K562 (cell line): Measurements from ENCODE around the gene RBM20. TPM values are rescaled to one million over a fixed set of nuclear protein-coding genes. Genes with fewer than 3 reads are reported as not detected.
A peak's percentile ranks its signal among the peaks of the same experiment; 100 is the strongest.

ENCODE experiments used
- CBFA2T3 ChIP-seq: fragments of 450-650 bp; IDR thresholded peaks from 2 replicates; pipeline ENCODE4 v1.6.1; 2017
- CTBP1 ChIP-seq: fragments of 450-650 bp; IDR thresholded peaks from 2 replicates; pipeline ENCODE4 v1.6.1; 2016; ENCODE audit warnings: borderline replicate concordance
- ELK3 ChIP-seq: fragments of 450-650 bp; formaldehyde crosslinking; IDR thresholded peaks from 2 replicates; pipeline ENCODE4 v1.4.0; 2020; ENCODE audit warnings: mild to moderate bottlenecking
- ETV5 ChIP-seq: sonication (generic); formaldehyde crosslinking; IDR thresholded peaks from 2 replicates; pipeline ENCODE4 v1.4.0; 2020; ENCODE audit warnings: low read depth, mild to moderate bottlenecking, missing genetic modification reagents
- HEY1 ChIP-seq: fragments of 250-450 bp; sonication (Bioruptor Pico); IDR thresholded peaks from 2 replicates; pipeline ENCODE4 v1.5.0; 2020; ENCODE audit warnings: mild to moderate bottlenecking, moderate library complexity, borderline replicate concordance
- HLTF ChIP-seq: fragments of 450-650 bp; IDR thresholded peaks from 2 replicates; pipeline ENCODE4 v1.6.1; 2016
- PML ChIP-seq: IDR thresholded peaks from 2 replicates; pipeline ENCODE4 v1.6.1; 2012; ENCODE audit warnings: low read length, inconsistent platforms
- POLR3G ChIP-seq: IDR thresholded peaks from 2 replicates; pipeline ENCODE4 v1.6.1; 2011; ENCODE audit not compliant: insufficient read length, insufficient replicate concordance; ENCODE audit errors: extremely low read depth
- RBM25 ChIP-seq: fragments of 200-400 bp; formaldehyde crosslinking; IDR thresholded peaks from 2 replicates; pipeline ENCODE4 v1.6.1; 2018; ENCODE audit warnings: low read length, low read depth, moderate library complexity; ENCODE audit not compliant: severe bottlenecking
- SFPQ ChIP-seq: fragments of 200-400 bp; formaldehyde crosslinking; IDR thresholded peaks from 2 replicates; pipeline ENCODE4 v1.6.1; 2017; ENCODE audit warnings: mild to moderate bottlenecking, low read depth, low read length, moderate library complexity
- SMARCA5 ChIP-seq: fragments of 450-650 bp; IDR thresholded peaks from 2 replicates; pipeline ENCODE4 v1.6.1; 2016
- SRSF1 ChIP-seq: fragments of 200-400 bp; formaldehyde crosslinking; IDR thresholded peaks from 2 replicates; pipeline ENCODE4 v1.6.1; 2017; ENCODE audit warnings: mild to moderate bottlenecking, low read depth, low read length, moderate library complexity
- ZBTB26 ChIP-seq: fragments of 450-650 bp; formaldehyde crosslinking; IDR thresholded peaks from 2 replicates; pipeline ENCODE4 v1.4.0; 2022; ENCODE audit warnings: missing genetic modification characterization
- ZNF57 ChIP-seq: fragments of 450-650 bp; formaldehyde crosslinking; IDR thresholded peaks from 2 replicates; pipeline ENCODE4 v1.4.0; 2020; ENCODE audit warnings: mild to moderate bottlenecking, moderate library complexity
- ZNF717 ChIP-seq: fragments of 250-450 bp; sonication (Bioruptor Pico); IDR thresholded peaks from 2 replicates; pipeline ENCODE4 v1.5.0; 2021
- polyA plus RNA-seq, 8 experiments: library from polyadenylated mRNA; depleted of rRNA in 4 of 8; stranded (reverse) in 5 of 8; unstranded in 3 of 8; fragments of >200 nt; fragmentation: Nextera tagmentation in 2 of 8; fragmentation: Illumina TruSeq in 1 of 8; extraction: Ambion mirVana in 2 of 8; extraction: Trizol in 1 of 8; gene quantifications; 2 replicates each; pipeline versions ENCODE4 v1.2.1 to v1.2.3, GENCODE V29; 2011 to 2014; ENCODE audit warnings: inconsistent platforms in 1 of 8, missing spikeins in 1 of 8
- total RNA-seq, 7 experiments: library from RNA; depleted of rRNA in 6 of 7; stranded (reverse); fragments of >200 nt in 6 of 7; fragmentation: Illumina TruSeq in 2 of 7; extraction: Trizol in 2 of 7; gene quantifications; 2 replicates each; pipeline versions ENCODE4 v1.2.1 to v1.2.3, GENCODE V29; 2011 to 2021; ENCODE audit warnings: low replicate concordance in 1 of 7
- TF ChIP-seq, protein P1 (sequence below), 2 experiments: fragments of 450-650 bp; IDR thresholded peaks; 2 replicates each; pipeline ENCODE4 v1.6.1; 2018; ENCODE audit warnings: mild to moderate bottlenecking in 2 of 2, low read depth in 1 of 2; ENCODE audit not compliant: partially characterized antibody in 2 of 2
- TF ChIP-seq, protein P2 (sequence below): sonication (generic); formaldehyde crosslinking; IDR thresholded peaks from 2 replicates; pipeline ENCODE4 v1.8.0; 2023; ENCODE audit warnings: mild to moderate bottlenecking, missing genetic modification reagents

The RBM20 gene
- total and polyA plus RNA-seq, 9 of the 15 experiments (the other 6 are each of a cell fraction or from before 2014, with no cell fraction given) = 0.63 to 5.7 (median 3.2) TPM

GRCh38 chr10:110771486-110771885 lies 127.3 kb downstream of the RBM20 start (continued):
- TF ChIP-seq HLTF (no peak), HEY1 (no peak), ELK3 (no peak), CBFA2T3 (no peak), CTBP1 (no peak), RBM25 (peak; percentile 95), ZBTB26 (CRISPR knock-in tag) (no peak), SRSF1 (no peak), SMARCA5 (peak; percentile 75), ETV5 (CRISPR knock-in tag) (no peak), SFPQ (no peak), ZNF717 (CRISPR knock-in tag) (no peak), POLR3G (no peak), ZNF57 (CRISPR knock-in tag) (no peak), PML (no peak)
- TF ChIP-seq, protein P1, sequence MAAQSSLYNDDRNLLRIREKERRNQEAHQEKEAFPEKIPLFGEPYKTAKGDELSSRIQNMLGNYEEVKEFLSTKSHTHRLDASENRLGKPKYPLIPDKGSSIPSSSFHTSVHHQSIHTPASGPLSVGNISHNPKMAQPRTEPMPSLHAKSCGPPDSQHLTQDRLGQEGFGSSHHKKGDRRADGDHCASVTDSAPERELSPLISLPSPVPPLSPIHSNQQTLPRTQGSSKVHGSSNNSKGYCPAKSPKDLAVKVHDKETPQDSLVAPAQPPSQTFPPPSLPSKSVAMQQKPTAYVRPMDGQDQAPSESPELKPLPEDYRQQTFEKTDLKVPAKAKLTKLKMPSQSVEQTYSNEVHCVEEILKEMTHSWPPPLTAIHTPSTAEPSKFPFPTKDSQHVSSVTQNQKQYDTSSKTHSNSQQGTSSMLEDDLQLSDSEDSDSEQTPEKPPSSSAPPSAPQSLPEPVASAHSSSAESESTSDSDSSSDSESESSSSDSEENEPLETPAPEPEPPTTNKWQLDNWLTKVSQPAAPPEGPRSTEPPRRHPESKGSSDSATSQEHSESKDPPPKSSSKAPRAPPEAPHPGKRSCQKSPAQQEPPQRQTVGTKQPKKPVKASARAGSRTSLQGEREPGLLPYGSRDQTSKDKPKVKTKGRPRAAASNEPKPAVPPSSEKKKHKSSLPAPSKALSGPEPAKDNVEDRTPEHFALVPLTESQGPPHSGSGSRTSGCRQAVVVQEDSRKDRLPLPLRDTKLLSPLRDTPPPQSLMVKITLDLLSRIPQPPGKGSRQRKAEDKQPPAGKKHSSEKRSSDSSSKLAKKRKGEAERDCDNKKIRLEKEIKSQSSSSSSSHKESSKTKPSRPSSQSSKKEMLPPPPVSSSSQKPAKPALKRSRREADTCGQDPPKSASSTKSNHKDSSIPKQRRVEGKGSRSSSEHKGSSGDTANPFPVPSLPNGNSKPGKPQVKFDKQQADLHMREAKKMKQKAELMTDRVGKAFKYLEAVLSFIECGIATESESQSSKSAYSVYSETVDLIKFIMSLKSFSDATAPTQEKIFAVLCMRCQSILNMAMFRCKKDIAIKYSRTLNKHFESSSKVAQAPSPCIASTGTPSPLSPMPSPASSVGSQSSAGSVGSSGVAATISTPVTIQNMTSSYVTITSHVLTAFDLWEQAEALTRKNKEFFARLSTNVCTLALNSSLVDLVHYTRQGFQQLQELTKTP (IDR thresholded peaks at IDR 0.05; ENCODE audit: low read depth in 1 of 2, partially characterized antibody in 2 of 2) = no peak
- TF ChIP-seq, protein P2, sequence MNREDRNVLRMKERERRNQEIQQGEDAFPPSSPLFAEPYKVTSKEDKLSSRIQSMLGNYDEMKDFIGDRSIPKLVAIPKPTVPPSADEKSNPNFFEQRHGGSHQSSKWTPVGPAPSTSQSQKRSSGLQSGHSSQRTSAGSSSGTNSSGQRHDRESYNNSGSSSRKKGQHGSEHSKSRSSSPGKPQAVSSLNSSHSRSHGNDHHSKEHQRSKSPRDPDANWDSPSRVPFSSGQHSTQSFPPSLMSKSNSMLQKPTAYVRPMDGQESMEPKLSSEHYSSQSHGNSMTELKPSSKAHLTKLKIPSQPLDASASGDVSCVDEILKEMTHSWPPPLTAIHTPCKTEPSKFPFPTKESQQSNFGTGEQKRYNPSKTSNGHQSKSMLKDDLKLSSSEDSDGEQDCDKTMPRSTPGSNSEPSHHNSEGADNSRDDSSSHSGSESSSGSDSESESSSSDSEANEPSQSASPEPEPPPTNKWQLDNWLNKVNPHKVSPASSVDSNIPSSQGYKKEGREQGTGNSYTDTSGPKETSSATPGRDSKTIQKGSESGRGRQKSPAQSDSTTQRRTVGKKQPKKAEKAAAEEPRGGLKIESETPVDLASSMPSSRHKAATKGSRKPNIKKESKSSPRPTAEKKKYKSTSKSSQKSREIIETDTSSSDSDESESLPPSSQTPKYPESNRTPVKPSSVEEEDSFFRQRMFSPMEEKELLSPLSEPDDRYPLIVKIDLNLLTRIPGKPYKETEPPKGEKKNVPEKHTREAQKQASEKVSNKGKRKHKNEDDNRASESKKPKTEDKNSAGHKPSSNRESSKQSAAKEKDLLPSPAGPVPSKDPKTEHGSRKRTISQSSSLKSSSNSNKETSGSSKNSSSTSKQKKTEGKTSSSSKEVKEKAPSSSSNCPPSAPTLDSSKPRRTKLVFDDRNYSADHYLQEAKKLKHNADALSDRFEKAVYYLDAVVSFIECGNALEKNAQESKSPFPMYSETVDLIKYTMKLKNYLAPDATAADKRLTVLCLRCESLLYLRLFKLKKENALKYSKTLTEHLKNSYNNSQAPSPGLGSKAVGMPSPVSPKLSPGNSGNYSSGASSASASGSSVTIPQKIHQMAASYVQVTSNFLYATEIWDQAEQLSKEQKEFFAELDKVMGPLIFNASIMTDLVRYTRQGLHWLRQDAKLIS (CRISPR knock-in tag) = no peak
